HEK293 (cell line): ENCODE data around the gene MSX1.

Experiments
- CTCF ChIA-PET: fragments of 350-600 bp; formaldehyde crosslinking; extraction: SDS; loops from one replicate; lab custom pipeline; 2021; ENCODE audit warnings: antibody characterized with exemption; lab: Yijun Ruan, JAX
- POLR2A ChIA-PET: fragments of 300-600 bp; formaldehyde crosslinking; extraction: SDS; loops from one replicate; lab custom pipeline; 2020; ENCODE audit warnings: antibody characterized with exemption, inconsistent platforms; lab: Yijun Ruan, JAX
- H3K27ac ChIP-seq: fragments of 200-500 bp; sonication (Bioruptor generic); 2 replicates; pipeline ENCODE4 v1.5.1; 2014; ENCODE audit warnings: low read depth, low read length, control low read depth, inconsistent platforms; ENCODE audit errors: extremely low read depth
- H3K36me3 ChIP-seq, 2 experiments: fragments of 200-500 bp in 1 of 2; sonication (Bioruptor generic) in 1 of 2; 1 replicate in 1 of 2; 2 replicates in 1 of 2; pipeline ENCODE4 v1.5.1; 2014 to 2017; ENCODE audit warnings: inconsistent platforms in 2 of 2, low read length in 2 of 2; ENCODE audit not compliant: control insufficient read depth in 2 of 2, insufficient read depth in 1 of 2
- H3K4me1 ChIP-seq: fragments of 200-500 bp; sonication (Bioruptor generic); 2 replicates; pipeline ENCODE4 v1.5.1; 2014; ENCODE audit warnings: mild to moderate bottlenecking, low read length, inconsistent platforms; ENCODE audit not compliant: control insufficient read depth, insufficient read depth
- H3K4me3 ChIP-seq: 2 replicates; pipeline ENCODE4 v1.5.1; 2011; ENCODE audit warnings: low read depth, mild to moderate bottlenecking, control low read depth, low read length, moderate library complexity
- H3K9me3 ChIP-seq: fragments of 200-500 bp; sonication (Bioruptor generic); 2 replicates; pipeline ENCODE4 v1.5.1; 2014; ENCODE audit warnings: low read depth, low read length, inconsistent platforms; ENCODE audit not compliant: control insufficient read depth, insufficient read depth
- GFI1B ChIP-seq: fragments of 450-650 bp; formaldehyde crosslinking; IDR thresholded peaks from 2 replicates; pipeline ENCODE4 v1.5.1; 2016; ENCODE audit warnings: missing biosample characterization, missing genetic modification characterization
- HOXA7 ChIP-seq: sonication (generic); formaldehyde crosslinking; IDR thresholded peaks from 2 replicates; pipeline ENCODE4 v1.8.1; 2022; ENCODE audit warnings: missing genetic modification reagents, borderline replicate concordance
- HOXC10 ChIP-seq: sonication (generic); formaldehyde crosslinking; IDR thresholded peaks from 2 replicates; pipeline ENCODE4 v1.8.1; 2023; ENCODE audit warnings: mild to moderate bottlenecking, missing genetic modification reagents
- HOXD13 ChIP-seq: sonication (generic); formaldehyde crosslinking; IDR thresholded peaks from 2 replicates; pipeline ENCODE4 v1.8.0; 2022; ENCODE audit warnings: missing genetic modification reagents, borderline replicate concordance
- KLF8 ChIP-seq: fragments of 450-650 bp; formaldehyde crosslinking; IDR thresholded peaks from 2 replicates; pipeline ENCODE4 v1.5.1; 2016; ENCODE audit warnings: missing biosample characterization, missing genetic modification characterization
- SP7 ChIP-seq: fragments of 450-650 bp; formaldehyde crosslinking; IDR thresholded peaks from 2 replicates; pipeline ENCODE4 v1.5.1; 2016; ENCODE audit warnings: missing biosample characterization, missing genetic modification characterization
- ZBTB8A ChIP-seq: fragments of 450-650 bp; formaldehyde crosslinking; IDR thresholded peaks from 2 replicates; pipeline ENCODE4 v1.5.1; 2016; ENCODE audit warnings: missing biosample characterization, missing genetic modification characterization
- ZNF114 ChIP-seq: fragments of 450-650 bp; formaldehyde crosslinking; IDR thresholded peaks from 2 replicates; pipeline ENCODE4 v1.5.0; 2017; ENCODE audit warnings: missing biosample characterization, missing genetic modification characterization
- ZNF146 ChIP-seq: fragments of 450-650 bp; formaldehyde crosslinking; IDR thresholded peaks from 2 replicates; pipeline ENCODE4 v1.5.1; 2016; ENCODE audit warnings: missing biosample characterization, missing genetic modification characterization
- ZNF274 ChIP-seq, 2 experiments: fragments of 200-500 bp in 1 of 2; fragments of 450-650 bp in 1 of 2; sonication (Bioruptor generic) in 1 of 2; formaldehyde crosslinking in 1 of 2; IDR thresholded peaks; 2 replicates each; pipeline versions ENCODE4 v1.5.1 to v1.6.1; 2014 to 2016; ENCODE audit warnings: borderline replicate concordance in 1 of 2, inconsistent platforms in 1 of 2, low read length in 1 of 2, missing biosample characterization in 1 of 2, missing genetic modification characterization in 1 of 2
- ZNF302 ChIP-seq: fragments of 450-650 bp; formaldehyde crosslinking; IDR thresholded peaks from 2 replicates; pipeline ENCODE4 v1.5.1; 2016; ENCODE audit warnings: missing biosample characterization, missing genetic modification characterization, low read depth
- ZNF513 ChIP-seq: fragments of 450-650 bp; IDR thresholded peaks from 2 replicates; pipeline ENCODE4 v1.5.1; 2018; ENCODE audit warnings: missing biosample characterization, missing genetic modification characterization
- ZSCAN16 ChIP-seq: fragments of 450-650 bp; formaldehyde crosslinking; IDR thresholded peaks from 2 replicates; pipeline ENCODE4 v1.5.1; 2016; ENCODE audit warnings: missing biosample characterization, missing genetic modification characterization
- ZSCAN18 ChIP-seq: fragments of 450-650 bp; formaldehyde crosslinking; IDR thresholded peaks from 2 replicates; pipeline ENCODE4 v1.5.1; 2016; ENCODE audit warnings: missing biosample characterization, missing genetic modification characterization
- ZSCAN5A ChIP-seq: fragments of 450-650 bp; formaldehyde crosslinking; IDR thresholded peaks from 2 replicates; pipeline ENCODE4 v1.5.1; 2016; ENCODE audit warnings: missing biosample characterization, missing genetic modification characterization
- TF ChIP-seq, protein P1 (sequence below): fragments of 450-650 bp; formaldehyde crosslinking; IDR thresholded peaks from 2 replicates; pipeline ENCODE4 v1.5.1; 2016; ENCODE audit warnings: missing biosample characterization, missing genetic modification characterization

Gene MSX1

DNA sequence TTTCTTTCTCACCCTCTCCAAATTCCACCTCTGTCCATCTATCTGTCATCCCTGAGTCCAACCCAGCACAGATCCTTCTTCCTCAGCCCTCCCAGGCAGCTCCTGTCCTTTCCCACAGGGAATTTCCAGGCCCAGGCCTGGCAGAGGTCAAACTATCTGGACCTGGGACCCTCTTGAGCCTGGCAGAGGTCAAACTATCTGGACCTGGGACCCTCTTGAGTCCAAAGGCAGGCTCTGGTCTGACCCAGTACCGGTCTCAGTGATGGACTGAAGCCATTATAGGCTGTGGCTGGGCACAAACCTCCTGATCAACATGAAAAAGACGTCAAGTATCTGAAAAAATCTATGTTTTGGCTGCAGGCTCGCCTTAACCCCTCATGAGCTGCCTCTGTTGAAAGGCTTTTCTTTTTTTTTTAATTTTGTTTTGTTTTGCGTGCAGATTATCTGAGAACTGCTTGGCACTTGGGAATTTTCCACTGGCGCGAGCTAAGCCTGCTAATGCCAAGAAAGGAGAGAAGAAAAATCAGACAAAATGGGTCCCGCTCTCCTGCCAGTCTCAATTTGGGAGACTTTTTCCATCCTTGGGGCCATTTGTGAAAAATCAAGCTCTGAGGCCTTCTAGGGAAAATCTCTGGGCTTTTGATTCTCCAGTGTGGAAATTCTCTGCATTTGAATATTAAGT, 31.2 kb downstream of the MSX1 start (continued):
- TF ChIP-seq ZNF513 (tag by site-specific recombination) (no peak), ZSCAN16 (tag by site-specific recombination) (no peak), HOXC10 (no peak), ZSCAN18 (tag by site-specific recombination) (no peak)

DNA sequence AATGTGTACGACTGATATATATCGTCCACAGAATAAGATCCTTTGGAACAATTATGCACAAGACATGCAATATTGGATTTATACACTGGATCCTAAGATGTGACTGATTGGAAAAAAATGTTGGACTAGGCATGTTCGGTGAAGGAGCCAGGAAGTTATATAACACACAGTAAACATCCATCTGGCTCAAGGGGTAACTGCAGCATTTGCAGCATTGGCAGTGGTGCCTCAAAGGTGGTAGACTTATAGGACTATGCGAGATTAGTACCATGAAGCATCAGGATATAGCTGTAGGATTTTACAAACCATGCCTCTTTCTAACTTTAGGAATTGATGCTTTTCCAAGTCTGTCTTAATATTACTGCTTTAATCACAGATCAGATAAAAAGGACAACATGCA, 34.3 kb downstream of the MSX1 start:
- Histone ChIP-seq H3K4me1 (no peaks in the 10 kb centered on the region), H3K36me3 (no peaks in the 10 kb centered on the region), H3K9me3 (no peaks in the 10 kb centered on the region), H3K27ac (no peak overlapping the region), H3K4me3 (no peak overlapping the region)
- POLR2A ChIA-PET = no interaction called here
- CTCF ChIA-PET = no interaction called here
- TF ChIP-seq HOXA7 (CRISPR knock-in tag) (no peak), SP7 (tag by site-specific recombination) (no peak), ZNF274 (IDR thresholded peaks at IDR 0.05; ENCODE audit: low read length) (no peak), ZNF274 (tag by site-specific recombination; IDR thresholded peaks at IDR 0.05; ENCODE audit: borderline replicate concordance) (no peak), ZBTB8A (tag by site-specific recombination) (no peak), ZNF146 (tag by site-specific recombination) (no peak), ZSCAN5A (tag by site-specific recombination) (no peak), ZNF302 (tag by site-specific recombination) (no peak), HOXD13 (CRISPR knock-in tag) (no peak), ZNF114 (no peak), GFI1B (tag by site-specific recombination) (no peak), KLF8 (tag by site-specific recombination) (no peak)
- TF ChIP-seq, protein P1, sequence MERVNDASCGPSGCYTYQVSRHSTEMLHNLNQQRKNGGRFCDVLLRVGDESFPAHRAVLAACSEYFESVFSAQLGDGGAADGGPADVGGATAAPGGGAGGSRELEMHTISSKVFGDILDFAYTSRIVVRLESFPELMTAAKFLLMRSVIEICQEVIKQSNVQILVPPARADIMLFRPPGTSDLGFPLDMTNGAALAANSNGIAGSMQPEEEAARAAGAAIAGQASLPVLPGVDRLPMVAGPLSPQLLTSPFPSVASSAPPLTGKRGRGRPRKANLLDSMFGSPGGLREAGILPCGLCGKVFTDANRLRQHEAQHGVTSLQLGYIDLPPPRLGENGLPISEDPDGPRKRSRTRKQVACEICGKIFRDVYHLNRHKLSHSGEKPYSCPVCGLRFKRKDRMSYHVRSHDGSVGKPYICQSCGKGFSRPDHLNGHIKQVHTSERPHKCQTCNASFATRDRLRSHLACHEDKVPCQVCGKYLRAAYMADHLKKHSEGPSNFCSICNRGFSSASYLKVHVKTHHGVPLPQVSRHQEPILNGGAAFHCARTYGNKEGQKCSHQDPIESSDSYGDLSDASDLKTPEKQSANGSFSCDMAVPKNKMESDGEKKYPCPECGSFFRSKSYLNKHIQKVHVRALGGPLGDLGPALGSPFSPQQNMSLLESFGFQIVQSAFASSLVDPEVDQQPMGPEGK (tag by site-specific recombination) = no peak
